ENCODE results near the gene ATP1A4. TPM values are rescaled to one million over a fixed set of nuclear protein-coding genes. Genes with fewer than 3 reads are reported as not detected.

ATP1A4 gene
- total and polyA plus RNA-seq, 4 donors, result not detected

DNA sequence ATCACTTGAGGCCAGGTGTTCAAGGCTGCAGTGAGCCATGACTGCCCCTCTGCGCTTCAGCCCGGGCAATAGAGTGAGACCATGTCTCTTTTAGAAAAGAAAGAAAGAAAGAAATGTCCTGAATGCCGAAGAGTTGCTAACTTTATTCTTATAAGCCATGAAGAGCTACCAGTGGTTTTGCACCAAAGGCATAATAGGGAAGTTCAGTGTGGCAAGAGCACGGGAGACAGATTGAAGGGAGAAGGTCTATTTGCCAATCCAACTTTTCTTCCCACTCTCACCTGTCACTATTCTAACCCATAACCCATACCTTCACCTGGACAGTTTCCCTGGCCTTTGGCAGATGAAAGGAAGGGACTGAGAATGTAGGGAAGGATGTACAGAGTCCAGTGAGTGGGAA, 49.4 kb downstream of the ATP1A4 start:
- Histone ChIP-seq H3K9ac (ENCODE audit: low read depth in 1 of 2, low read length in 2 of 2) (no peak overlapping the region), H3K4me3 (ENCODE audit: low read depth in 1 of 3, low read length in 3 of 3) (no peak overlapping the region), H3K27me3 (ENCODE audit: control insufficient read depth in 4 of 4, insufficient read depth in 4 of 4, low read length in 3 of 4) (no peaks in the 10 kb centered on the region), H3K9me3 (ENCODE audit: control insufficient read depth in 4 of 4, low read length in 3 of 4) (no peaks in the 10 kb centered on the region), H3K27ac (ENCODE audit: low read depth in 1 of 2, low read length in 2 of 2) (no peak overlapping the region), H3K4me1 (ENCODE audit: control insufficient read depth in 4 of 4, insufficient read depth in 4 of 4, low read length in 3 of 4) (peaks cover 1% of the 10 kb centered on the region in 4 donors), H3K36me3 (ENCODE audit: control insufficient read depth in 4 of 4, insufficient read depth in 3 of 4, low read depth in 1 of 4, low read length in 3 of 4) (no peaks in the 10 kb centered on the region)
- WGBS, result 90% methylated on average over 4 of the region's 4 CpGs
- no peak for DNase-seq (ENCODE audit: low spot score)
- no peak for TF ChIP-seq FOXA2 (IDR thresholded peaks at IDR 0.05)
- no peak for TF ChIP-seq HNF4G (IDR thresholded peaks at IDR 0.05)
- TF ChIP-seq, protein P1, sequence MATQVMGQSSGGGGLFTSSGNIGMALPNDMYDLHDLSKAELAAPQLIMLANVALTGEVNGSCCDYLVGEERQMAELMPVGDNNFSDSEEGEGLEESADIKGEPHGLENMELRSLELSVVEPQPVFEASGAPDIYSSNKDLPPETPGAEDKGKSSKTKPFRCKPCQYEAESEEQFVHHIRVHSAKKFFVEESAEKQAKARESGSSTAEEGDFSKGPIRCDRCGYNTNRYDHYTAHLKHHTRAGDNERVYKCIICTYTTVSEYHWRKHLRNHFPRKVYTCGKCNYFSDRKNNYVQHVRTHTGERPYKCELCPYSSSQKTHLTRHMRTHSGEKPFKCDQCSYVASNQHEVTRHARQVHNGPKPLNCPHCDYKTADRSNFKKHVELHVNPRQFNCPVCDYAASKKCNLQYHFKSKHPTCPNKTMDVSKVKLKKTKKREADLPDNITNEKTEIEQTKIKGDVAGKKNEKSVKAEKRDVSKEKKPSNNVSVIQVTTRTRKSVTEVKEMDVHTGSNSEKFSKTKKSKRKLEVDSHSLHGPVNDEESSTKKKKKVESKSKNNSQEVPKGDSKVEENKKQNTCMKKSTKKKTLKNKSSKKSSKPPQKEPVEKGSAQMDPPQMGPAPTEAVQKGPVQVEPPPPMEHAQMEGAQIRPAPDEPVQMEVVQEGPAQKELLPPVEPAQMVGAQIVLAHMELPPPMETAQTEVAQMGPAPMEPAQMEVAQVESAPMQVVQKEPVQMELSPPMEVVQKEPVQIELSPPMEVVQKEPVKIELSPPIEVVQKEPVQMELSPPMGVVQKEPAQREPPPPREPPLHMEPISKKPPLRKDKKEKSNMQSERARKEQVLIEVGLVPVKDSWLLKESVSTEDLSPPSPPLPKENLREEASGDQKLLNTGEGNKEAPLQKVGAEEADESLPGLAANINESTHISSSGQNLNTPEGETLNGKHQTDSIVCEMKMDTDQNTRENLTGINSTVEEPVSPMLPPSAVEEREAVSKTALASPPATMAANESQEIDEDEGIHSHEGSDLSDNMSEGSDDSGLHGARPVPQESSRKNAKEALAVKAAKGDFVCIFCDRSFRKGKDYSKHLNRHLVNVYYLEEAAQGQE (IDR thresholded peaks at IDR 0.05), result no peak
- no peak for TF ChIP-seq YY1 (IDR thresholded peaks at IDR 0.05)
- no peak for TF ChIP-seq EGR1 (IDR thresholded peaks at IDR 0.05; ENCODE audit: low read depth in 2 of 2)
- TF ChIP-seq MAX (IDR thresholded peaks at IDR 0.05), result no peak
- TF ChIP-seq RAD21 (IDR thresholded peaks at IDR 0.05), result no peak
- TF ChIP-seq TAF1 (conservative IDR thresholded peaks at IDR 0.05), result no peak
- TF ChIP-seq, protein P2, sequence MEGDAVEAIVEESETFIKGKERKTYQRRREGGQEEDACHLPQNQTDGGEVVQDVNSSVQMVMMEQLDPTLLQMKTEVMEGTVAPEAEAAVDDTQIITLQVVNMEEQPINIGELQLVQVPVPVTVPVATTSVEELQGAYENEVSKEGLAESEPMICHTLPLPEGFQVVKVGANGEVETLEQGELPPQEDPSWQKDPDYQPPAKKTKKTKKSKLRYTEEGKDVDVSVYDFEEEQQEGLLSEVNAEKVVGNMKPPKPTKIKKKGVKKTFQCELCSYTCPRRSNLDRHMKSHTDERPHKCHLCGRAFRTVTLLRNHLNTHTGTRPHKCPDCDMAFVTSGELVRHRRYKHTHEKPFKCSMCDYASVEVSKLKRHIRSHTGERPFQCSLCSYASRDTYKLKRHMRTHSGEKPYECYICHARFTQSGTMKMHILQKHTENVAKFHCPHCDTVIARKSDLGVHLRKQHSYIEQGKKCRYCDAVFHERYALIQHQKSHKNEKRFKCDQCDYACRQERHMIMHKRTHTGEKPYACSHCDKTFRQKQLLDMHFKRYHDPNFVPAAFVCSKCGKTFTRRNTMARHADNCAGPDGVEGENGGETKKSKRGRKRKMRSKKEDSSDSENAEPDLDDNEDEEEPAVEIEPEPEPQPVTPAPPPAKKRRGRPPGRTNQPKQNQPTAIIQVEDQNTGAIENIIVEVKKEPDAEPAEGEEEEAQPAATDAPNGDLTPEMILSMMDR (IDR thresholded peaks at IDR 0.05; ENCODE audit: low read depth, low read length, missing input control), result no peak
- no peak for TF ChIP-seq ZBTB33 (IDR thresholded peaks at IDR 0.05)
- no peak for TF ChIP-seq SP1 (IDR thresholded peaks at IDR 0.05)
- no peak for TF ChIP-seq JUND (IDR thresholded peaks at IDR 0.05)
- no peak for TF ChIP-seq HNF4A (conservative IDR thresholded peaks at IDR 0.05)
- TF ChIP-seq RXRA (IDR thresholded peaks at IDR 0.05), result no peak
- TF ChIP-seq GABPA (IDR thresholded peaks at IDR 0.05 in 1 of 2, conservative IDR thresholded peaks at IDR 0.05 in 1 of 2), result no peak
- no peak for TF ChIP-seq FOXA1 (IDR thresholded peaks at IDR 0.05)
- TF ChIP-seq, protein P3, sequence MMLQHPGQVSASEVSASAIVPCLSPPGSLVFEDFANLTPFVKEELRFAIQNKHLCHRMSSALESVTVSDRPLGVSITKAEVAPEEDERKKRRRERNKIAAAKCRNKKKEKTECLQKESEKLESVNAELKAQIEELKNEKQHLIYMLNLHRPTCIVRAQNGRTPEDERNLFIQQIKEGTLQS (IDR thresholded peaks at IDR 0.05), result no peak
